Measurements from ENCODE around the gene SAMD8.

- TF ChIP-seq CTCF (conservative IDR thresholded peaks at IDR 0.05; ENCODE audit: low read depth, low read length), result no peak
- no peak for TF ChIP-seq EZH2 (IDR thresholded peaks at IDR 0.05; ENCODE audit: borderline replicate concordance, low read depth, low read length, poor library complexity, severe bottlenecking)
Observed at GRCh38 chr10:75065076-75065475, 46.4 kb upstream of the SAMD8 start.
